HCT116 (cell line): ENCODE results near the gene TMPRSS11E. TPM values are rescaled to one million over a fixed set of nuclear protein-coding genes. Genes with fewer than 3 reads are reported as not detected.

Experiments
- ATAC-seq: fragments of 200-7000 bp; cut with Tn5 transposase; 2 replicates; pipeline ENCODE4 v1.9.1; 2020; ENCODE audit warnings: mild to moderate bottlenecking, moderate library complexity
- BruUV-seq: library from RNA; stranded (reverse); fragments of 400-500 nt; replicated peaks from 2 replicates; lab custom pipeline; 2021; lab: Mats Ljungman, UMichigan
- CTCF ChIA-PET: fragments of 300-600 bp; sonication (Branson Sonifier 250); formaldehyde crosslinking; loops from one replicate; lab custom pipeline; 2021; ENCODE audit warnings: antibody characterized with exemption; lab: Charles Lee
- POLR2A ChIA-PET: fragments of 300-600, 350-600 bp; sonication (Branson Sonifier 250); formaldehyde crosslinking; loops from one replicate; lab custom pipeline; 2021; ENCODE audit warnings: antibody characterized with exemption; lab: Charles Lee
- RAD21 ChIA-PET, 2 experiments: fragments of 300-600 bp; sonication (Branson Sonifier 250); formaldehyde crosslinking; loops; one replicate each; lab custom pipeline; 2023; ENCODE audit warnings: low total read pairs in 2 of 2; ENCODE audit not compliant: uncharacterized antibody in 2 of 2, unreplicated experiment in 2 of 2, low non-redundant PET in 1 of 2; lab: Charles Lee
- DNase-seq: peaks from one replicate; pipeline ENCODE4 v3.0.0-alpha.2; 2010; ENCODE audit warnings: low read depth, low spot score
- H2AFZ ChIP-seq: fragments of 200-600 bp; shearing (Covaris generic), sonication (generic); 2 replicates; pipeline ENCODE4 v1.6.1; 2017; ENCODE audit warnings: low read depth, mixed run types, mixed read lengths, antibody characterized with exemption, low read length; ENCODE audit not compliant: poor library complexity, severe bottlenecking
- H3K27ac ChIP-seq: 2 replicates; pipeline ENCODE4 v1.5.1; 2012; ENCODE audit warnings: low read depth, low read length
- H3K27me3 ChIP-seq: fragments of 200-600 bp; sonication (generic); 2 replicates; pipeline ENCODE4 v1.6.1; 2016; ENCODE audit warnings: mixed run types, low read length, mixed read lengths; ENCODE audit not compliant: insufficient read depth
- H3K36me3 ChIP-seq, 2 experiments: fragments of 200-500 bp in 1 of 2; fragments of 200-600 bp in 1 of 2; sonication (Bioruptor generic) in 1 of 2; sonication (generic) in 1 of 2; 2 replicates each; pipeline versions ENCODE4 v1.5.1 to v1.6.1; 2014 to 2016; ENCODE audit warnings: low read length in 2 of 2, inconsistent platforms in 1 of 2, mixed read lengths in 1 of 2, mixed run types in 1 of 2; ENCODE audit not compliant: insufficient read depth in 2 of 2, control insufficient read depth in 1 of 2
- H3K4me1 ChIP-seq, 2 experiments: fragments of 200-600 bp in 1 of 2; sonication (generic) in 1 of 2; 2 replicates each; pipeline versions ENCODE4 v1.5.1 to v1.6.1; 2012 to 2017; ENCODE audit warnings: low read length in 2 of 2, inconsistent platforms in 1 of 2, mild to moderate bottlenecking in 1 of 2, mixed read lengths in 1 of 2, mixed run types in 1 of 2, moderate library complexity in 1 of 2; ENCODE audit not compliant: insufficient read depth in 2 of 2, control insufficient read depth in 1 of 2
- H3K4me2 ChIP-seq: fragments of 200-600 bp; sonication (generic); 2 replicates; pipeline ENCODE4 v1.6.1; 2017; ENCODE audit warnings: mixed run types, low read length, mixed read lengths
- H3K4me3 ChIP-seq, 2 experiments: fragments of 200-600 bp in 1 of 2; sonication (generic) in 1 of 2; replicated peaks in 1 of 2; 2 replicates each; pipeline ENCODE4 v1.5.1; 2011 to 2016; ENCODE audit warnings: low read length in 2 of 2, control low read depth in 1 of 2, low read depth in 1 of 2, mild to moderate bottlenecking in 1 of 2, mixed read lengths in 1 of 2, mixed run types in 1 of 2
- H3K79me2 ChIP-seq: fragments of 200-600 bp; sonication (generic); 2 replicates; pipeline ENCODE4 v1.6.1; 2017; ENCODE audit warnings: mild to moderate bottlenecking, mixed run types, low read length, moderate library complexity, mixed read lengths; ENCODE audit not compliant: insufficient read depth
- H3K9ac ChIP-seq: fragments of 200-600 bp; sonication (generic); 2 replicates; pipeline ENCODE4 v1.6.1; 2016; ENCODE audit warnings: low read length, mixed read lengths
- H3K9me2 ChIP-seq: fragments of 200-600 bp; sonication (generic), shearing (Covaris generic); 2 replicates; pipeline ENCODE4 v1.6.1; 2017; ENCODE audit warnings: mixed run types, mild to moderate bottlenecking, moderate library complexity; ENCODE audit not compliant: insufficient read depth
- H3K9me3 ChIP-seq, 2 experiments: fragments of 200-500 bp in 1 of 2; fragments of 200-600 bp in 1 of 2; sonication (Bioruptor generic) in 1 of 2; sonication (generic) in 1 of 2; 2 replicates each; pipeline ENCODE4 v1.6.1; 2014 to 2017; ENCODE audit warnings: low read length in 2 of 2, mixed read lengths in 2 of 2, inconsistent platforms in 1 of 2, low read depth in 1 of 2, mild to moderate bottlenecking in 1 of 2, mixed run types in 1 of 2, moderate library complexity in 1 of 2; ENCODE audit not compliant: control insufficient read depth in 1 of 2, insufficient read depth in 1 of 2
- H4K20me1 ChIP-seq: fragments of 200-600 bp; sonication (generic), shearing (Covaris generic); 2 replicates; pipeline ENCODE4 v1.6.1; 2017; ENCODE audit warnings: mixed run types, mild to moderate bottlenecking, moderate library complexity; ENCODE audit not compliant: insufficient read depth
- CBX3 ChIP-seq: IDR thresholded peaks from 2 replicates; pipeline ENCODE4 v1.6.1; 2012; ENCODE audit warnings: low read depth
- CEBPB ChIP-seq: IDR thresholded peaks from 2 replicates; pipeline ENCODE4 v1.6.1; 2012; ENCODE audit warnings: low read depth
- EGR1 ChIP-seq: IDR thresholded peaks from 2 replicates; pipeline ENCODE4 v1.6.1; 2012; ENCODE audit warnings: low read depth
- ELF1 ChIP-seq: IDR thresholded peaks from 2 replicates; pipeline ENCODE4 v1.6.1; 2012; ENCODE audit warnings: low read depth, borderline replicate concordance
- FOSL1 ChIP-seq: IDR thresholded peaks from 2 replicates; pipeline ENCODE4 v1.6.1; 2012; ENCODE audit warnings: low read depth
- RAD21 ChIP-seq: IDR thresholded peaks from 2 replicates; pipeline ENCODE4 v1.6.1; 2012; ENCODE audit warnings: low read depth, mild to moderate bottlenecking
- SP1 ChIP-seq: IDR thresholded peaks from 2 replicates; pipeline ENCODE4 v1.6.1; 2012; ENCODE audit warnings: low read depth
- ZNF274 ChIP-seq: fragments of 200-500 bp; sonication (Bioruptor generic); IDR thresholded peaks from 2 replicates; pipeline ENCODE4 v1.6.1; 2014; ENCODE audit warnings: mild to moderate bottlenecking, low read depth, low read length, inconsistent platforms
- intact Hi-C: fragments of 100-400 bp; cut with micrococcal nuclease; formaldehyde crosslinking; loops from 2 replicates; pipeline ENCODE4 v1.10.0; 2022
- total RNA-seq: library from RNA; stranded (reverse); gene quantifications from one replicate; pipeline ENCODE4 v1.2.1, GENCODE V29; 2021; ENCODE audit not compliant: unreplicated experiment
- TF ChIP-seq, protein P1 (sequence below): IDR thresholded peaks from 2 replicates; pipeline ENCODE4 v1.6.1; 2012
- TF ChIP-seq, protein P2 (sequence below): IDR thresholded peaks from 2 replicates; pipeline ENCODE4 v1.6.1; 2011; ENCODE audit warnings: mild to moderate bottlenecking, low read length, moderate library complexity; ENCODE audit not compliant: insufficient replicate concordance; ENCODE audit errors: extremely low read depth
- TF ChIP-seq, protein P3 (sequence below): IDR thresholded peaks from 2 replicates; pipeline ENCODE4 v1.6.1; 2012; ENCODE audit warnings: low read depth

The TMPRSS11E gene
- total RNA-seq, 1 experiment from 2014 or later: not detected

DNA sequence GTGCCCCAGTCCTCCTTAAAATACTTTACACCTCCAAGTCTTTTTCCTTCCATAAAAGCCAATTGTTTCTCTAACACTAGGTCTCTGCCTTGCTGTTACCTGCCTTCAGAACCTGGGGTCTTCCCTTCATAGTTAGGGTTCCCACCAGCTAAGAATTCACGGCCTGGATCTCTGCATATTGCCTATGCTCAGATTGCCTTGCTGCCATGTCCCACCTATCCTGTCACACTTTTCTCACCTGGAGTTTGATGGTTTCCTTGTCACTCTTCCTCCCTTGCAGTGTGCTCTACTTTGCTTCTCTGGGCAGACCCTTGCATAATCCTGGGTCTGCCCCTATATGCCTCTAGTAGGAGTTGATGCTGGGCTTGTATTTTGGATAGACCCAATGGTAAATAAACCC is 36.6 kb upstream of the TMPRSS11E start:
- Histone ChIP-seq H3K27me3 (no peaks in the 10 kb centered on the region), H3K4me1 (peaks cover 15 to 18% of the 10 kb centered on the region in 2 experiments), H3K27ac (no peak overlapping the region), H3K4me2 (no peak overlapping the region), H3K9ac (no peak overlapping the region), H3K9me2 (no peaks in the 10 kb centered on the region), H3K79me2 (no peaks in the 10 kb centered on the region), H4K20me1 (no peaks in the 10 kb centered on the region), H2AFZ (no peak overlapping the region), H3K4me3 (no peak overlapping the region), H3K36me3 (no peaks in the 10 kb centered on the region), H3K9me3 (no peaks in the 10 kb centered on the region)
- DNase-seq (no peak), ATAC-seq (no peak)
- RAD21 ChIA-PET: interaction anchor here in 1 of 2 experiments (0.7 kb wide), 1 partner anchor 21 kb away, joined by 5 read pairs; no protein-coding TSS in a partner anchor
- no peak for TF ChIP-seq SP1
- TF ChIP-seq ELF1: no peak
- TF ChIP-seq, protein P1, sequence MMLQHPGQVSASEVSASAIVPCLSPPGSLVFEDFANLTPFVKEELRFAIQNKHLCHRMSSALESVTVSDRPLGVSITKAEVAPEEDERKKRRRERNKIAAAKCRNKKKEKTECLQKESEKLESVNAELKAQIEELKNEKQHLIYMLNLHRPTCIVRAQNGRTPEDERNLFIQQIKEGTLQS: no peak
- TF ChIP-seq FOSL1: no peak
- no peak for TF ChIP-seq CBX3
- TF ChIP-seq, protein P2, sequence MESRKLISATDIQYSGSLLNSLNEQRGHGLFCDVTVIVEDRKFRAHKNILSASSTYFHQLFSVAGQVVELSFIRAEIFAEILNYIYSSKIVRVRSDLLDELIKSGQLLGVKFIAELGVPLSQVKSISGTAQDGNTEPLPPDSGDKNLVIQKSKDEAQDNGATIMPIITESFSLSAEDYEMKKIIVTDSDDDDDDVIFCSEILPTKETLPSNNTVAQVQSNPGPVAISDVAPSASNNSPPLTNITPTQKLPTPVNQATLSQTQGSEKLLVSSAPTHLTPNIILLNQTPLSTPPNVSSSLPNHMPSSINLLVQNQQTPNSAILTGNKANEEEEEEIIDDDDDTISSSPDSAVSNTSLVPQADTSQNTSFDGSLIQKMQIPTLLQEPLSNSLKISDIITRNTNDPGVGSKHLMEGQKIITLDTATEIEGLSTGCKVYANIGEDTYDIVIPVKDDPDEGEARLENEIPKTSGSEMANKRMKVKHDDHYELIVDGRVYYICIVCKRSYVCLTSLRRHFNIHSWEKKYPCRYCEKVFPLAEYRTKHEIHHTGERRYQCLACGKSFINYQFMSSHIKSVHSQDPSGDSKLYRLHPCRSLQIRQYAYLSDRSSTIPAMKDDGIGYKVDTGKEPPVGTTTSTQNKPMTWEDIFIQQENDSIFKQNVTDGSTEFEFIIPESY: no peak
- no peak for TF ChIP-seq CEBPB
- TF ChIP-seq RAD21: no peak
- TF ChIP-seq, protein P3, sequence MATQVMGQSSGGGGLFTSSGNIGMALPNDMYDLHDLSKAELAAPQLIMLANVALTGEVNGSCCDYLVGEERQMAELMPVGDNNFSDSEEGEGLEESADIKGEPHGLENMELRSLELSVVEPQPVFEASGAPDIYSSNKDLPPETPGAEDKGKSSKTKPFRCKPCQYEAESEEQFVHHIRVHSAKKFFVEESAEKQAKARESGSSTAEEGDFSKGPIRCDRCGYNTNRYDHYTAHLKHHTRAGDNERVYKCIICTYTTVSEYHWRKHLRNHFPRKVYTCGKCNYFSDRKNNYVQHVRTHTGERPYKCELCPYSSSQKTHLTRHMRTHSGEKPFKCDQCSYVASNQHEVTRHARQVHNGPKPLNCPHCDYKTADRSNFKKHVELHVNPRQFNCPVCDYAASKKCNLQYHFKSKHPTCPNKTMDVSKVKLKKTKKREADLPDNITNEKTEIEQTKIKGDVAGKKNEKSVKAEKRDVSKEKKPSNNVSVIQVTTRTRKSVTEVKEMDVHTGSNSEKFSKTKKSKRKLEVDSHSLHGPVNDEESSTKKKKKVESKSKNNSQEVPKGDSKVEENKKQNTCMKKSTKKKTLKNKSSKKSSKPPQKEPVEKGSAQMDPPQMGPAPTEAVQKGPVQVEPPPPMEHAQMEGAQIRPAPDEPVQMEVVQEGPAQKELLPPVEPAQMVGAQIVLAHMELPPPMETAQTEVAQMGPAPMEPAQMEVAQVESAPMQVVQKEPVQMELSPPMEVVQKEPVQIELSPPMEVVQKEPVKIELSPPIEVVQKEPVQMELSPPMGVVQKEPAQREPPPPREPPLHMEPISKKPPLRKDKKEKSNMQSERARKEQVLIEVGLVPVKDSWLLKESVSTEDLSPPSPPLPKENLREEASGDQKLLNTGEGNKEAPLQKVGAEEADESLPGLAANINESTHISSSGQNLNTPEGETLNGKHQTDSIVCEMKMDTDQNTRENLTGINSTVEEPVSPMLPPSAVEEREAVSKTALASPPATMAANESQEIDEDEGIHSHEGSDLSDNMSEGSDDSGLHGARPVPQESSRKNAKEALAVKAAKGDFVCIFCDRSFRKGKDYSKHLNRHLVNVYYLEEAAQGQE: no peak
- no peak for TF ChIP-seq ZNF274
- no peak for TF ChIP-seq EGR1
- intact Hi-C loops: no loop called here
- CTCF ChIA-PET: no interaction called here
- POLR2A ChIA-PET: no interaction called here
- BruUV-seq: no TSS peak
